Type B pancreatic cell (in vitro differentiated cells): ENCODE results near the gene ZNF770. TPM values are rescaled to one million over a fixed set of nuclear protein-coding genes. Genes with fewer than 3 reads are reported as not detected.
A peak's percentile ranks its signal among the peaks of the same experiment; 100 is the strongest.

Experiments
- DNase-seq: peaks from one replicate; pipeline ENCODE4 v3.0.0; 2021; ENCODE audit warnings: mixed read lengths; ENCODE audit not compliant: unreplicated experiment; ENCODE audit errors: extremely low spot score
- H3K27ac Mint-ChIP-seq: 2 replicates; pipeline ENCODE4 v1.8.0; 2021; ENCODE audit warnings: mild to moderate bottlenecking, mixed read lengths
- H3K27me3 Mint-ChIP-seq: 2 replicates; pipeline ENCODE4 v1.8.0; 2021; ENCODE audit warnings: mixed read lengths
- H3K36me3 Mint-ChIP-seq: 2 replicates; pipeline ENCODE4 v1.8.0; 2021; ENCODE audit warnings: mixed read lengths
- H3K4me1 Mint-ChIP-seq: one replicate; pipeline ENCODE4 v1.8.0; 2021; ENCODE audit warnings: mixed read lengths; ENCODE audit not compliant: unreplicated experiment
- H3K4me3 Mint-ChIP-seq: 2 replicates; pipeline ENCODE4 v1.8.0; 2021; ENCODE audit warnings: mild to moderate bottlenecking, mixed read lengths
- H3K9me3 Mint-ChIP-seq: 2 replicates; pipeline ENCODE4 v1.8.0; 2021; ENCODE audit warnings: mixed read lengths
- CTCF ChIP-seq: fragments of 200-600 bp; sonication (generic); conservative IDR thresholded peaks from 2 replicates; pipeline ENCODE4 v1.5.0; 2021; ENCODE audit warnings: antibody characterized with exemption, mild to moderate bottlenecking
- long read RNA-seq: library from polyadenylated mRNA; unstranded; transcript quantifications from one replicate; pipeline ENCODE4 v2.0.0, GENCODE V29; 2020
- total RNA-seq: library from RNA; stranded (reverse); gene quantifications from 2 replicates; pipeline ENCODE4 v1.2.1, GENCODE V29; 2021; ENCODE audit warnings: low replicate concordance

ZNF770 gene
- 58.7 and 68.3 TPM in 2 replicates for total RNA-seq
- long read RNA-seq, full-length matches to known transcripts: 158 of 171 reads
- long read RNA-seq, partial matches to known transcripts: 0 of 171 reads
- long read RNA-seq, other reads (novel, unspliced or antisense): 13 of 171 reads

GRCh38 chr15:34988027-34988902 lies at the start of gene ZNF770:
TSS of gene ZNF770 (minus strand) at chr15:34988287. CDS start at chr15:34983434, 4,853 bp downstream.
- DNase-seq: peak; percentile 89
- H3K4me3 Mint-ChIP-seq: peak within 1 kb of the TSS; percentile 98
- no peak for TF ChIP-seq CTCF
- peak within 1 kb of the TSS; percentile 99 for H3K27ac Mint-ChIP-seq
- no peaks in the 10 kb centered on the region for H3K27me3 Mint-ChIP-seq
- H3K4me1 Mint-ChIP-seq: peaks cover 16% of the 10 kb centered on the region
- H3K9me3 Mint-ChIP-seq: no peaks in the 10 kb centered on the region
- H3K36me3 Mint-ChIP-seq: peaks cover 11% of the 10 kb centered on the region

- no peak for TF ChIP-seq CTCF
- no peak for DNase-seq
- Mint-ChIP-seq H3K9me3 (no peaks in the 10 kb centered on the region), H3K4me3 (no peak overlapping the region), H3K27ac (no peak overlapping the region), H3K4me1 (no peaks in the 10 kb centered on the region), H3K27me3 (no peaks in the 10 kb centered on the region), H3K36me3 (no peaks in the 10 kb centered on the region)
Measured at GRCh38 chr15:35028235-35028984, 40.3 kb upstream of the ZNF770 start.

GRCh38 chr15:35023804-35024203 lies 35.7 kb upstream of the ZNF770 start:
- H3K9me3 Mint-ChIP-seq: peaks cover 4% of the 10 kb centered on the region
- H3K36me3 Mint-ChIP-seq: no peaks in the 10 kb centered on the region
- no peak overlapping the region for H3K4me3 Mint-ChIP-seq
- no peak for TF ChIP-seq CTCF
- H3K27me3 Mint-ChIP-seq: no peaks in the 10 kb centered on the region
- no peak for DNase-seq
- peak overlapping the region; percentile 51 for H3K27ac Mint-ChIP-seq
- H3K4me1 Mint-ChIP-seq: peaks cover 10% of the 10 kb centered on the region

GRCh38 chr15:35020974-35021373 lies 32.9 kb upstream of the ZNF770 start:
- Mint-ChIP-seq H3K27me3 (no peaks in the 10 kb centered on the region), H3K9me3 (peaks cover 4% of the 10 kb centered on the region), H3K27ac (no peak overlapping the region), H3K4me1 (peaks cover 10% of the 10 kb centered on the region), H3K4me3 (no peak overlapping the region), H3K36me3 (no peaks in the 10 kb centered on the region)
- TF ChIP-seq CTCF: no peak
- DNase-seq: no peak

GRCh38 chr15:35019404-35020327 lies 31.6 kb upstream of the ZNF770 start:
- Mint-ChIP-seq H3K27ac (no peak overlapping the region), H3K4me1 (peaks cover 10% of the 10 kb centered on the region)

More at GRCh38 chr15:35019404-35020327, 31.6 kb upstream of the ZNF770 start:
- H3K4me3 Mint-ChIP-seq: no peak overlapping the region
- H3K27me3 Mint-ChIP-seq: no peaks in the 10 kb centered on the region
- H3K36me3 Mint-ChIP-seq: no peaks in the 10 kb centered on the region
- no peak for DNase-seq
- TF ChIP-seq CTCF: no peak
- peaks cover 4% of the 10 kb centered on the region for H3K9me3 Mint-ChIP-seq
